Skin epidermis (tissue), 12 donors: Measurements from ENCODE around the gene CTIF.

Experiments
- H3K27ac ChIP-seq, 21 experiments: fragments of 200-600 bp; sonication (generic) in 11 of 21; one replicate each; pipeline ENCODE4 v1.5.0; 2020; ENCODE audit warnings: mild to moderate bottlenecking in 3 of 21, inconsistent platforms in 2 of 21, moderate library complexity in 2 of 21
- H3K4me3 ChIP-seq, 7 experiments: fragments of 200-600 bp; sonication (generic) in 2 of 7; one replicate each; pipeline ENCODE4 v1.5.0; 2020; ENCODE audit warnings: inconsistent platforms in 2 of 7, mild to moderate bottlenecking in 2 of 7, moderate library complexity in 1 of 7

Gene CTIF

DNA sequence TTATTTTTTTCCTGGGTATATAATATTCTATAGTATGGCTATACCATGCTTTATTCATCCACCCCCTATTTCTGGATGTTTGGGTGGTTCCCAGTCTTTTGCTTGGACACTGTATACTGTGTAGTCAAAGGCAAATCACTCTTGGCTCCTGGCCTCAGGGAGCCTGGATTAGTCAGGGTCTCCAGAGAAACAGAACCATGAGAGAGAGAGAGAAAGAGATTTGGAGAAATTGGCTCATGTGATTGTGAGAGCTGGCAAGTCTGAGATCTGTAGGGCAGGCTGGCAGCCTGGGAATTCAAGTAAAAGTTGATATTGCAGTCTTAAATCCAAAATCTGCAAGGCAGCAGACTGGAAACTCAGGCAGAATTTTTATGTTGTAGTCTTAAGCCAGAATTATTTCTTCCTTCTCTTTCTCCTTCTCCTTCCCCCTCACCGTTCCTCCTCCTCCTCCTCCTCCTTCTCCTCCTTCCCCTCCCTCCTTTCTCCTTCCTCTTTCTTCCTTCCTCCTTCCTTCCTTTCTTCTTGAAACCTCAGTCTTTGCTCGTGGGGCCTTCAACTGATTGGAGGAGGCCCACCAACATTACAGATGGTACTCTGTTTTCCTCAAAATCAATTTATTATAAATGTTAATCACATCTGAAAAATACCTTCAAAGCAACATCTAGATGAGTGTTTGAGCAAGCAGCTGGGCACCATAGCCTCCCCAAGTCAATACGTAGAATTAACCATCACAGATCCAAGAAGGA, 33.0 kb downstream of the CTIF start:
- Histone ChIP-seq H3K4me3 (no peak overlapping the region), H3K27ac (no peak overlapping the region)

DNA sequence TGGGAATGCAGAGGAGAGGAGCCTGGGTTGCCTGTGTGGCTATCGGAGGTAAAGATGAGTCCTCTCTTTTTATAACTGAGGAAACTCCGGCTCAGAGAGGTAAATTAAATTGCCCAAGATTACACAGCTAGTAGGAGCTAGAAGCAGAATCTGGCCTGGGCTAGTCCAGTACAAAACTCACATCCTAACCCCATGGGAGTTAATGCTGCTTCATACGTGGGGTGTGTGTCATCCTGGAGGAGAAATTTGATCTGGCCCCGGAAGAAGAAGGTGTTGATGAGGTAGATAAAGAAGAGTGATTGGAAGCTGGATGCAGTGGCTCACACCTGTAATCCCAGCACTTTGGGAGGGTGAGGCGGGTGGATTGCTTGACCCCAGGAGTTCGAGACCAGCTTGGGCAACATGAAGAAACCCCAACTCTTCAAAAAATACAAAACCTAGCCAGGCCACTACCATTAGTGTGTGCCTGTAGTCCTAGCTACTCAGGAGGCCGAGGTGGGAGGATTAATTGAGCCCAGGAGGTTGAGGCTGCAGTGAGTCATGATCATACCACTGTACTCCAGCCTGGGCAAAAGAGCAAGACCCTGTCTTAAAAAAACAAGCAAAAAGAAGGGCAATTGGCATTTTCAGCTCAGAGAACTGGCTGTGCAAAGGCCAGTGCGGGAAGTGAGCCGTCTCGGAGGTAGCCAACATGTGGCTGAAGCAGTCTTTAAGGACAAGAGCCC, 33.7 kb downstream of the CTIF start:
- Histone ChIP-seq H3K27ac (no peak overlapping the region), H3K4me3 (no peak overlapping the region)

DNA sequence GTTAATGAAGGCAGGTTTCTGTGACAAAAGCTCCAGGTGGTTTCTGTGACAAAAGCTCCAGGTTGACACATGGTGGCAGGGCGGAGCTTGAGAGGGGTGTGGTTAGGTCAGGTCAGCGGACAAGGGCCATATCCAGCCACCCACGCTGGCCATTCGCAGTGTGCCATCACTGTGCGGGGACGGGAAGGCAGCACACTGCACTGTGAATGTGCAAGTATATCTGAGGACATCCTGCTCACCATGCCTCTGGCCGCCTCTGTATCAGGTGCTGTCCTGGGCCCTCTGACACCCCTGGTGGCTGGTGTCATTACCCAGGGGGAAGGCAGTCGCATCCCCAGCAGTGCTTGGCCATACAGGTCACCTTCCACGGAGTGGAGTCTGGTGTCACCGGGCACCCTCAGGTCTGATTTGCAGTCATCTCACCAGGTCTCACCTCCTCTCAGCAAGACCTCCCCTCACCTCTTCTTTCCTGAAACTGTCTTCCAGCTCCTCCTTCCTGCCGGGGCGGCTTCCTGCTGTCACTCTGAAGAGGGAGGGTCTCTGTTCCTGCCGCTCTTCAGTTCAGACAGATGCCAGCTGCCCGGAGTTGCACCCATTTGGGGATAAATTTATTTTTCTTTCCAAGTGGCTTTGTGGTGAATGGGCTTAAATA, 34.9 kb downstream of the CTIF start:
- H3K4me3 ChIP-seq, result no peak overlapping the region
- H3K27ac ChIP-seq, result no peak overlapping the region

DNA sequence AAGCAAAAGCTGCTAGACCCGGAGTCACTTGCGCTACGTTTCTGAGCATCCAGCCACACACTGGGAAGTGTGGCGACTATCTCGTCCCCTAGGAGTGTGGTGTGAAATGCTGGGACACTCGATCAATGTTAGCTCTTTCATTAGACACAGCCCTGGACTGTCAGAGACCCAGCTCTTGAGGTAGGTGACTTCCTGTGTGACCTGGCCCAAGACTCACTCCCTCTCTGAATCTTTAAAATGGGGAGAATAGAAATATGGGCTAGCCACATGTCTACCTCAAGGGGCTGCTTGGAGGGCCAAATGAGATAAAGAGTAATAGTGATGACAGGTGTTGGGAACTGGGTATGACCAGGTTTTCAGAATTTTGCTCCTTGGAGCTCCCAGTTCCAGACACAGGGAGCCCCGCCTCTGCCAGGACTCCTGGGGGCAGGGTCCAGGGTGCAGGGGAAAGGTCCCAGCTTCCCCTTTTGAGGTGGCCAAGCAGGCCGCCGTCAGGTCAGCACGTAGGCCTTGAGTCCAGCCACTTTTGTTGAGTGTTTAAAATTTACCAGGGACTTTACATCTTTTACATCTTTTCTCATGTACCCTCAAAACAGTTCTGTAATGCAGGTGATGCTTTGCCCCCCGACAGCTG, 36.0 kb downstream of the CTIF start:
- no peak overlapping the region for H3K27ac ChIP-seq
- H3K4me3 ChIP-seq, result no peak overlapping the region

DNA sequence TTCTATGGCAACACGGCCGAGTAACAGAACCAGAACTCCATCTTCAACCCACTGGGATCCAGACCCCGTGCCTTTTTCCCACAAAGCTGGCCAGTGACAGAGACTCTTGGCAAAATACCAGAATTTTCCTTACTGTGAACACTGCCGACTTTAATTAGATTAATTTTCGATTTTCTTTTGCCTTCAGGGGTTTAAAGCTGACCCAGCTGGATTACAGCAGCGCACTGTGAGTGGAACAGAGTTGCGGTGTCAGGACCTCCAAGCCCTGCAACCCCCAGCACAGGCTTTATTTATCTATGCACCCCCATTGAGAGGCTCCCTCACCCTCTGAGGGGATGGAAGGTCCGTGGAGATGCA, 36.4 kb downstream of the CTIF start:
- H3K27ac ChIP-seq, result no peak overlapping the region
- no peak overlapping the region for H3K4me3 ChIP-seq

DNA sequence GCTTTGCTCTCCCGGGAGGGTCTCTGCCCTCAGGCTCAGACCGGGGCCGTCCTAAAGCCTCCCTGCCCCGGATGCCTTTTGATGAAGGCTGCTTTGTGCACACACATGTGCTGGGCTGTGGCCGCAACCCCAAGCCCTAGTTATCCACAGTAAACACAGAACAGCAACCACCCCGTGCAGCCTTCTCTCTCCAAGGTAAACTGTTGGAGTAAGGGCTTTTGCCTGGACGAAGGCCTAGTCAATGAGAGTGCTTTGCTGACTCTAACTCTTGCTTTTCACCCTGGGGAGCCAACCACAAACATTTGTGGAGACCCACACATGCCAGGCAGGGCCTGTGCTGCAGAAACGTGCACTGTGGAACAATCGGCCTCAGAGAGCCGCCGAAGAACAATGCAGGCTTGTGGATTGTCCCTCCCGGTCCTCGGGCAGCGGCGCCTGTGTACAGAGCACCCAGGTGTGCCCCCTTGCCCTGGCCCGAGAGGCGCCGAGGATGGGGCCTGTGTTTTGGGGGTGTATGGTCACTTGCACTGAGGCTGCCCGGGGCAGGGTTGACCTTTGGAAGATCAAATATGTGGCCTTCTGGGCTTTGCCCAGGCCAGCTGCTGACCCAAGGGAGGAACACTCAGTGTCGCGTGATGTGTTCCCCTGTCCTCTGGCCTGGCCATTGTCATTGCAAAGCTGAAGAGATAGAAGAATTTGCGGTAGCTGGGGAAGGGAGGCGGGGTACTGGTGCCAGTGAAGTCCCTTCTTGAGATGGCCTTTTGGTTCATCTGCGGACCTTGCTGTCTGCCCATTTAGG, 37.0 kb downstream of the CTIF start:
- Histone ChIP-seq H3K27ac (peak overlapping the region in 1 of 21 experiments; percentile 14), H3K4me3 (no peak overlapping the region)

DNA sequence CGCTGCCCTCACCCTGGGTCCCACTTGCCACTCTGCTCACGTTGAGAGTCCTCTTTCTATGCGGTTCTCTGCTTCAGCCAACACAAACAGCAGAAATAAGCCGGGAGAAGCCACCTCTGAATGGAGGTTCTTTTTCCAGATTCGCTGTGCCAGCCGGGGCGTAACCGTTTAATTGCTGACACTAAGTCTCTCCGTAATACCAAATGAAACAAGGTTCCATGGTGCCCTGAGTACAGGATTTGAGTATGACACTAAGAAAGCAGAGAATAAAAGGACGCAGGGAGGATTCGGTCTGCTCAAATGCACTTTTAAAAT, 37.6 kb downstream of the CTIF start:
- peak overlapping the region in 1 of 21 experiments; percentile 14 for H3K27ac ChIP-seq
- H3K4me3 ChIP-seq, result no peak overlapping the region

DNA sequence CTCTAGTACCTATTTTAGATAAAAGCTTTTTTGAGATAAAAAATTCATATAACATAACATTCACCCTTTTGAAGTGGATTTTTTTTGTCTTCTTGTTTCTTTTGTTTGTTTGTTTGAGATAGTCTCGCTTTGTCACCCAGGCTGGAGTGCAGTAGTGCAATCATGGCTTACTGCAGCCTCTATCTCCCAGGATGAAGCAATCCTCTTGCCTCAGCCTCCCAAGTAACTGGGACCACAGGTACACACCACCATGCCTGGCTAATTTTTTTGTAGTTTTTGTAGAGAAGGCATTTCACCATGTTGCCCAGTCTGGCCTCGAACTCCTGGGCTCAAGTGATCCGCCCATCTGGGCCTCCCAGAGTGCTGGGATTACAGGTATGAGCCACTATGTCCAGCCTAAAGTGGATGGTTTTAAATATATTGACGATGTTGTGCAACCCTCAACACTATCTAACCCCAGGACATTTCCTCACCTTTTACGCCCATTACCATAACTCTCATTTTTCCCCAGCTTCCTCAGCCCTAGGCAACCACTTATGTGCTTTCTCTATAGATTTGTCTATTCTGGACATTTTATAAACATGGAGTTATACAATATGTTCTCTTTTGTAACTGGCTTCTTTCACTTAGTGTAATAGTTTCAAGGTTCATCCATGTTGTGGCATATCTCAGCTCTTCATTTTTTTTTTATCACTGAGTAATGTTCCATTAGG, 38.8 kb downstream of the CTIF start:
- Histone ChIP-seq H3K4me3 (no peak overlapping the region), H3K27ac (no peak overlapping the region)

DNA sequence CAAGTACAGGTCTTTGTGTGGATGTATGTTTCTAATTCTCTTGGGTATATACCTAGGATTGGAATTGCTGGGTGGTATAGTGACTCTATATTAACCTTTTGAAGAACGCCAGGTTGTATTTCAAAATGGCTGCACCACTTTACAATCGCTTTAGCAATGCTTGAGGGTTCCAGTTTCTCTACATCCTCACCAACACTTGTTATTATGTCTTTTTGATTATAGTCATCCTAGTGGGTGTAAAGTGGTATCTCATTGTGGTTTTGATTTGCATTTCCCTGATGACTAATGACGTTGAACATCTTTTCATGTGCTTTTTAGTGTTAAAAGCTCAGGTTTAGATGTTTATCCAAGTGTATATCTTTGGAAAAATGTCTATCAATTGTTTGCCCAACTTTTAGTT, 39.5 kb downstream of the CTIF start:
- Histone ChIP-seq H3K4me3 (no peak overlapping the region), H3K27ac (no peak overlapping the region)

DNA sequence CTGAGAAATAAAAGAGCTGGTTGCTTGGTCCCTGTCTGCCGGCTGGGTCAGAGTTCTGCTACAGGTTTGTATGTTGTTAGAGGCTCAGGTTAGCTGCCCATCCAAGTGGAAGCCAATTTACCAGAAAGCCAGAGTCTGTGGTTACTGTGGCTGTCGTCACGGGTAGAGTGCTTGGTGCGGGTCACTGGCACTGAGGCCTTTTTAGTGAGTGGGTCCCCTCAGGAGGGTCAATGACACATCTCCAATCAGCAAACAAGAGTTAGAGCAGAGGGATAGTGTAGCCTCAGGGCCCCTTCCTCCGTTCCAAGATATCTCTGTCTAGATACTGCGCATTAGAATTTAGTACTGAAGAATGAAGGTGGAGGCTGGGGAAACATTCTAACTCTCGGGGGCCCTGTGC, 41.2 kb downstream of the CTIF start:
- Histone ChIP-seq H3K4me3 (no peak overlapping the region), H3K27ac (peak overlapping the region in 1 of 21 experiments; percentile 65)

DNA sequence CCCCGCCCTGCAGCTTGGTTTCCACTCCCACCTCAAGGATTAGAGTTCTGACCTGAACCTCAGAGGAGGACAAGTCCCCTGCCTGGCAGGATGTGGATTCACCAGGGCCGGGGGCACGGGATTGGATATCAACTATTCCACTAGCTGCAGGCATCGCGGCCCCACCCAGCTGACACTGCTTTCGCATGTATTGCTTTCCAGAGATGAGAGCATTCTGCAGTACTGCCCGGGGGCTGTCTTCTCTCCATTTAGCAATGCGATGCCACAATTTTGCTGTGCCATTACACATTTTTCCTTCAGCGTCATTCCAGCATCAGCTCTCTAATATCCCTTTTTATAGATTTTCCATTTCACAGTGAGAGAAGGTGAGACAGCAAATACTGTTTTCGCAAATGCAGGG, 42.0 kb downstream of the CTIF start:
- H3K27ac ChIP-seq, result peak overlapping the region in 2 of 21 experiments; percentile 0 to 69
- H3K4me3 ChIP-seq, result no peak overlapping the region

DNA sequence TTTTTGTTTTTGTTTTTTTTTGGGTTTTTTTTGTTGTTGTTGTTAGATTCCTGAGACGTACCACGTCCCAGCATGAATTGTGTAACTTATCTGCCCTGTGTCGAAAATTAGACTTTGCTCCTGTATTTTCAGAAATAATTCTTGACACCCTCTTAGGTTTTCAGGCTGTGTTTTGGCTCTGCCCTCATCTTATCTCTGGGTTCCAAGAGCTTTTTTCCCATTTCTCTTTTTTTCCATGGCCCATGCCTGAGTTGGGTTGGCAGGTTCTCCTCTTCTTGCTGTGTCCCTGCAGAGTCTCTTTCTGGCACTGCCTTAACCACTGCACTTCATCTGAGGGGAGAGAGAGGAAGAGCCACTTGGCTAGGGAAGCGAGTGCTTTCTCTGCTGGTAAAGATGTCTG, 42.4 kb downstream of the CTIF start:
- H3K27ac ChIP-seq, result peak overlapping the region in 2 of 21 experiments; percentile 0 to 69
- H3K4me3 ChIP-seq, result no peak overlapping the region

DNA sequence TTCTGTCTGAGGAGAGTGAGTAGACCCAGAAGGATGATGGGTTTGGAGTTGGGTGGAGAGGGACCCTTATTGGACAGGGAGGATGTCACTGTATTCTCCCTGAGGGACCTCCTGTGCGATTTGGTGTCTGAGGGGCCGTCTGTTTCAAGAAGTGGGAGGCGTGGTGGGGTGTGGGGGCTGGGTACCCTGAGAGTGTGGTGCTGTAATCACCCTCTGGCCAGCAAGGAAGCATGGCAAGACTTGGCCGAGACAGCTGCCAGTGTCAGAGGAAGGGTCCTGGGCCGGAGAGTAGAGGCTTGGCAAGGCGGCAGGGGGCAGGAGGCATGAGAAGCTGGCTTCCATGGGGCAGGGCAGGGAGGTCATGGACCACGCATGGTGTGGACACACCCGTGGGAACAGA, 43.1 kb downstream of the CTIF start:
- no peak overlapping the region for H3K4me3 ChIP-seq

DNA sequence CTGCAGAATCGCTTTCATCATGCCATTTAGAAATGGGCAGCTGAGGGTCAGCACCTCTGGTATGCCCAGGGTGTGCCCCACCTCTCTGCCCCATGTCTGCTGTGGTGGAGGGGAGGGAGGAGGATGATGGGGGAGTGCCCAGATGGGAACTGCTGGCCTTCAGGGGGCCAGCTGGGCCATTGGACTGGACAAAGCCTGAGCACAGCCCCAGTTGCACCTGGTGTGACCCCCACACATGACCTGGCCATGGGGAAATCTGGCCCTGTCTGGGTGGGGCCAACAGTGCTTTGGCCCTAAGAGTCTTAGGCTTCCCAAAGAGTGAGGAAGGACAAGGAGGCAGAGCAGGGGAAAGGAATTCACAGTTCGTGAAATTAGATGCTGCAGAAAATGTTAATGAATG, 44.1 kb downstream of the CTIF start:
- no peak overlapping the region for H3K27ac ChIP-seq

More for the DNA sequence above, 43.1 kb downstream of the CTIF start:
- peak overlapping the region in 1 of 21 experiments; percentile 69 for H3K27ac ChIP-seq

DNA sequence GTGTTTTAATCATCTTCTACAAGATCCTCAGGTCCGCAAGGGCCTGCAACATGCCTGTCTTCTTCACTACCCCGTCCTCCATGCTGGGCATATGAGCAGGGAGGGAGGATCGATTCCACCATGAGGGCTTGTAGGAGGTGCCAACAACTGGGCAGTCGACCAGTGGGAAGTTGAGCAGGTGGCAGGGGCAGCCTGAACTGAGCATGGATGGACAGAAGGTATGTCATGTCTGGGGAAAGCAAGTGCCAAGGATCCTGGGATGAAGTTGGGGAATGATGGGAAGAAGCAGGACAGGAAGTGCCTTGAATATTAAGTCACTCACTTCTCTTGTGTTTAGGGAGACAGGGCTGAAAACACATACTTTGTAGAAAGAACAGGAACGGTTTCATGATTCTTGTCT, 44.7 kb downstream of the CTIF start:
- Histone ChIP-seq H3K27ac (no peak overlapping the region), H3K4me3 (no peak overlapping the region)

More for the DNA sequence above, 44.1 kb downstream of the CTIF start:
- no peak overlapping the region for H3K4me3 ChIP-seq

DNA sequence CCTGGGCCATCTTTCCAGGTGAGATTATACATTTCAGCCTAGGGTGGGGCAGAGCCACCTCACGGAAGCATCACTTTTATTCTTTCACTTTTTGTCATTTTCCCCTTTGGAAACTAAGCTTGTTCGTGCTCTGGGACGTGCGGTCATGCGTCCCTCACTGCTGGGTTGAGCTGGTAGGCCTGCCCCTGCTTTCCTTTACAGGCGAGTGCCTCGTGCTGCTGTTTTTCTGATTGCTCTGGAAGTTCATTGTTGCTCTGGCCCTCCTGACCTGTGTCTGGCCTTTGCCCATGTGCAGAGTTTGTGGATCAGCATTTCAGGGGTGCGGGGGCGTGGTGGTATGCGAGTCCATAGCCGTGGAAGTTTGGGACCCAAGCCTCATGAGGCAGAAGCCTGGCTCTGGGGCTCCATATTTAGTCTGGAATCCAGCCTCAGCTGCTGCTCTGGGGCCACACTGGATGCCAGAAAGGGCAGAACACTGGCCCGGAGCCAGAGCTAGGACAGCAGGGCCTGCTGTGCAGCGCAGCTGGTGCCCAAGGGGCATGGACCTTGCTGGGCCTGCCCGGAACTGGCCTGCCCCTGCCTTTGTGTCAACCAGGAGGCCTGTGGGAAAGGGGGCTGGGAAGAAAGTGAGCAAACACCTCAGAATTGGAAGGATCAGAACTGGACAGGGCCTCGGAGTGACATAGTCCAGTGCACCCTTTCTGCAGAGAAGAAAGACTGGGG, 51.1 kb downstream of the CTIF start:
- no peak overlapping the region for H3K4me3 ChIP-seq
- H3K27ac ChIP-seq, result no peak overlapping the region

DNA sequence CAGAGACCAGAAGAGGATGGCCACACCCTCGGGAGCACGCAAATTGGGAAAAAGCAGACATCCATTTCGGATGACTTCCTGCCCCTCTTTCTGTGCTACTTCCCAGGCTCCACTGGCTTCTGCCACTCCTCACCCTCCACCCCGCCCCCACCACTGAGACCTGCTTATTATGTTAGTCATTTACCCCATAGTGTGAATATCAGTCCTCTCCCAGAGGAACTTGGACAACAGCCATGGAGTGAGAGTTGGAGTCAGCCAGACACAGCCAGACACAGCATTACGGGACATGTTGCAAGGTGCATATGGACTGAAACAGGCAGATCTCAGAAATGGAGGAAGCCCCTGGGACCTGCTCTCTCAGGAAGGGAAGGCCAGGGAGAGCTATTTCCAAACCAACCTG, 51.8 kb downstream of the CTIF start:
- H3K27ac ChIP-seq, result no peak overlapping the region
- no peak overlapping the region for H3K4me3 ChIP-seq

DNA sequence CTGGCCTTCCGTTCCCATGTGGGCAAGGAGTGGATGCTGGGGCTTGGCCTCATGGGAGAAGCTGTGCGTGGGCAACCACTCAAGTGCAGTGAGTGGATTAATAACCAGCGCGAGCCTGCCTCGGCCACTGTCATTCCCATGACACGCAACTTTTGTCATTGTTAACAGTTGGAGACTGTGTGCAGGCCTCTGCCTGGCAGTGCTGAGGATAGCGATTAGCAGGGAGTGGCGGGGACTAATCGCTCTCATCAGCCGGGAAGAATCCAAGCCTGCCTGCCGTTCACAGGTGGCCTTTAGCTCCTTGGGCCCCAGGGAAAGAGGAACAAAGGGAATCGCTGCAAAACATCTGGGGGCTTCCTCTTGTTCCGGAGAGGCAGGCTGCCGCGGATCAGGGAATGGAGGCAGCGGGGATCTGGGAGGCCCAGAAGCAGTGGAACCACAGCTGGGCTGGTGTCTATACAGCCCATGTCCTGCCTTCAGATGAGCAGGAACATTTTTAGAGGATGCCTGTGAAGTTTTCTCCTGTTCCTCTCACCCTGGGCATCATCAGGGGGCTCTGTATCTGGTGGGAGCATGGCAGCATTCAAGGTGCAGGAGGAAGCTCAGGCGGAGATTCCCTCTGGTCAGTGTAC, 53.8 kb downstream of the CTIF start:
- H3K4me3 ChIP-seq, result no peak overlapping the region
- no peak overlapping the region for H3K27ac ChIP-seq
